Keratinocyte (primary cell): Measurements from ENCODE around the gene BCAS3.

Experiments
- CTCF ChIP-seq, 3 experiments: IDR thresholded peaks in 1 of 3; conservative IDR thresholded peaks in 1 of 3; optimal IDR thresholded peaks in 1 of 3; 2 replicates in 2 of 3; 3 replicates in 1 of 3; pipeline versions ENCODE3 to v1.5.1; 2011; ENCODE audit warnings: low read length in 3 of 3, mild to moderate bottlenecking in 3 of 3, moderate library complexity in 2 of 3, control low read depth in 1 of 3, inconsistent platforms in 1 of 3; ENCODE audit not compliant: insufficient read depth in 2 of 3; ENCODE audit errors: extremely low read depth in 1 of 3
- EZH2 ChIP-seq: IDR thresholded peaks from one replicate; pipeline ENCODE4 v1.6.1; 2012; ENCODE audit warnings: inconsistent platforms, mild to moderate bottlenecking, low read length, moderate library complexity

GRCh38 chr17:61282377-61282776 is 604.7 kb downstream of the BCAS3 start:
- TF ChIP-seq CTCF (optimal IDR thresholded peaks at IDR 0.05 in 1 of 3, IDR thresholded peaks at IDR 0.05 in 1 of 3, conservative IDR thresholded peaks at IDR 0.05 in 1 of 3; ENCODE audit: extremely low read depth in 1 of 3, insufficient read depth in 2 of 3, low read length in 3 of 3) = no peak
- no peak for TF ChIP-seq EZH2
